Measurements from ENCODE around the gene HSPD1.

GRCh38 chr2:197538412-197538811 is 38.8 kb upstream of the HSPD1 start:
- TF ChIP-seq E2F4 (CRISPR knock-in tag; IDR thresholded peaks at IDR 0.05; ENCODE audit: borderline replicate concordance, low read depth) (no peak), ZBTB21 (CRISPR knock-in tag; IDR thresholded peaks at IDR 0.05; ENCODE audit: borderline replicate concordance) (no peak), RELA (CRISPR knock-in tag; IDR thresholded peaks at IDR 0.05; ENCODE audit: borderline replicate concordance) (no peak), USF2 (CRISPR knock-in tag; IDR thresholded peaks at IDR 0.05) (no peak), NR1H2 (CRISPR knock-in tag; IDR thresholded peaks at IDR 0.05) (no peak), GABPB1 (CRISPR knock-in tag; IDR thresholded peaks at IDR 0.05) (no peak), CREM (CRISPR knock-in tag; IDR thresholded peaks at IDR 0.05) (no peak), CTCF (IDR thresholded peaks at IDR 0.05) (no peak), ZNF532 (CRISPR knock-in tag; IDR thresholded peaks at IDR 0.05; ENCODE audit: borderline replicate concordance) (no peak)
- TF ChIP-seq, protein P1, sequence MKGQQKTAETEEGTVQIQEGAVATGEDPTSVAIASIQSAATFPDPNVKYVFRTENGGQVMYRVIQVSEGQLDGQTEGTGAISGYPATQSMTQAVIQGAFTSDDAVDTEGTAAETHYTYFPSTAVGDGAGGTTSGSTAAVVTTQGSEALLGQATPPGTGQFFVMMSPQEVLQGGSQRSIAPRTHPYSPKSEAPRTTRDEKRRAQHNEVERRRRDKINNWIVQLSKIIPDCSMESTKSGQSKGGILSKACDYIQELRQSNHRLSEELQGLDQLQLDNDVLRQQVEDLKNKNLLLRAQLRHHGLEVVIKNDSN (CRISPR knock-in tag; IDR thresholded peaks at IDR 0.05): no peak
- TF ChIP-seq, protein P2, sequence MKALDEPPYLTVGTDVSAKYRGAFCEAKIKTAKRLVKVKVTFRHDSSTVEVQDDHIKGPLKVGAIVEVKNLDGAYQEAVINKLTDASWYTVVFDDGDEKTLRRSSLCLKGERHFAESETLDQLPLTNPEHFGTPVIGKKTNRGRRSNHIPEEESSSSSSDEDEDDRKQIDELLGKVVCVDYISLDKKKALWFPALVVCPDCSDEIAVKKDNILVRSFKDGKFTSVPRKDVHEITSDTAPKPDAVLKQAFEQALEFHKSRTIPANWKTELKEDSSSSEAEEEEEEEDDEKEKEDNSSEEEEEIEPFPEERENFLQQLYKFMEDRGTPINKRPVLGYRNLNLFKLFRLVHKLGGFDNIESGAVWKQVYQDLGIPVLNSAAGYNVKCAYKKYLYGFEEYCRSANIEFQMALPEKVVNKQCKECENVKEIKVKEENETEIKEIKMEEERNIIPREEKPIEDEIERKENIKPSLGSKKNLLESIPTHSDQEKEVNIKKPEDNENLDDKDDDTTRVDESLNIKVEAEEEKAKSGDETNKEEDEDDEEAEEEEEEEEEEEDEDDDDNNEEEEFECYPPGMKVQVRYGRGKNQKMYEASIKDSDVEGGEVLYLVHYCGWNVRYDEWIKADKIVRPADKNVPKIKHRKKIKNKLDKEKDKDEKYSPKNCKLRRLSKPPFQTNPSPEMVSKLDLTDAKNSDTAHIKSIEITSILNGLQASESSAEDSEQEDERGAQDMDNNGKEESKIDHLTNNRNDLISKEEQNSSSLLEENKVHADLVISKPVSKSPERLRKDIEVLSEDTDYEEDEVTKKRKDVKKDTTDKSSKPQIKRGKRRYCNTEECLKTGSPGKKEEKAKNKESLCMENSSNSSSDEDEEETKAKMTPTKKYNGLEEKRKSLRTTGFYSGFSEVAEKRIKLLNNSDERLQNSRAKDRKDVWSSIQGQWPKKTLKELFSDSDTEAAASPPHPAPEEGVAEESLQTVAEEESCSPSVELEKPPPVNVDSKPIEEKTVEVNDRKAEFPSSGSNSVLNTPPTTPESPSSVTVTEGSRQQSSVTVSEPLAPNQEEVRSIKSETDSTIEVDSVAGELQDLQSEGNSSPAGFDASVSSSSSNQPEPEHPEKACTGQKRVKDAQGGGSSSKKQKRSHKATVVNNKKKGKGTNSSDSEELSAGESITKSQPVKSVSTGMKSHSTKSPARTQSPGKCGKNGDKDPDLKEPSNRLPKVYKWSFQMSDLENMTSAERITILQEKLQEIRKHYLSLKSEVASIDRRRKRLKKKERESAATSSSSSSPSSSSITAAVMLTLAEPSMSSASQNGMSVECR (CRISPR knock-in tag; IDR thresholded peaks at IDR 0.05; ENCODE audit: borderline replicate concordance): no peak
